Thyroid gland (tissue), 4 donors: ENCODE measurements around the gene BFSP1.

Source experiments
- POLR2A ChIP-seq, 2 donors: fragments of 450-650 bp; IDR thresholded peaks; one replicate each; pipeline ENCODE4 v1.6.1; 2017; ENCODE audit warnings: antibody characterized with exemption in 2 of 2, mild to moderate bottlenecking in 2 of 2, moderate library complexity in 1 of 2
- TF ChIP-seq, protein P1 (sequence below), 6 experiments: fragments of 200-600 bp in 3 of 6; fragments of 450-650 bp in 3 of 6; sonication (generic) in 3 of 6; IDR thresholded peaks; one replicate each; pipeline ENCODE4 v1.5.1; 2016 to 2019; ENCODE audit warnings: antibody characterized with exemption in 6 of 6, mild to moderate bottlenecking in 2 of 6, inconsistent platforms in 1 of 6, moderate library complexity in 1 of 6

DNA sequence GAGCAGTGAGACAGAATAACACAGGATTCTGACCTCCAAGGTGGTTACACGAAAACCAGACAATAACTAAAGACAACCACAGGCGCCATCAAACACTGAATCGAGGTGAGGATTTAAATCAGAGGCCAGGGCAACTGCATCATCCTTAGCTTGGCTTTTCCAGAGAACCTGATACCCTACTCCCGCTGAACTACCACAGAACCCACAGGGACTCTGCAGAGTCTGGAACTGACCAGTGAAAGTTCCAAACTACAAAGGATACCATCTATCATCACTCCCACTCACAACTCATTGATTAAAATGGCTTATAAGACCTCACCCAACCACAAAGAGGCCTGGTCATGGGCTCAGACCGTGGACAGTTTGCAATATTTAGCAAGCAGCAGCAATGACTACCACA lies 85.0 kb downstream of the BFSP1 start:
- TF ChIP-seq, protein P1, sequence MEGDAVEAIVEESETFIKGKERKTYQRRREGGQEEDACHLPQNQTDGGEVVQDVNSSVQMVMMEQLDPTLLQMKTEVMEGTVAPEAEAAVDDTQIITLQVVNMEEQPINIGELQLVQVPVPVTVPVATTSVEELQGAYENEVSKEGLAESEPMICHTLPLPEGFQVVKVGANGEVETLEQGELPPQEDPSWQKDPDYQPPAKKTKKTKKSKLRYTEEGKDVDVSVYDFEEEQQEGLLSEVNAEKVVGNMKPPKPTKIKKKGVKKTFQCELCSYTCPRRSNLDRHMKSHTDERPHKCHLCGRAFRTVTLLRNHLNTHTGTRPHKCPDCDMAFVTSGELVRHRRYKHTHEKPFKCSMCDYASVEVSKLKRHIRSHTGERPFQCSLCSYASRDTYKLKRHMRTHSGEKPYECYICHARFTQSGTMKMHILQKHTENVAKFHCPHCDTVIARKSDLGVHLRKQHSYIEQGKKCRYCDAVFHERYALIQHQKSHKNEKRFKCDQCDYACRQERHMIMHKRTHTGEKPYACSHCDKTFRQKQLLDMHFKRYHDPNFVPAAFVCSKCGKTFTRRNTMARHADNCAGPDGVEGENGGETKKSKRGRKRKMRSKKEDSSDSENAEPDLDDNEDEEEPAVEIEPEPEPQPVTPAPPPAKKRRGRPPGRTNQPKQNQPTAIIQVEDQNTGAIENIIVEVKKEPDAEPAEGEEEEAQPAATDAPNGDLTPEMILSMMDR (IDR thresholded peaks at IDR 0.05) = no peak
- TF ChIP-seq POLR2A (IDR thresholded peaks at IDR 0.05) = no peak
